Common myeloid progenitor, CD34-positive (primary cell): ENCODE measurements around the gene VEGFB.

Experiments used
- CTCF ChIA-PET: fragments of 350-600 bp; sonication (Branson Sonifier 250); formaldehyde crosslinking; loops from one replicate; lab custom pipeline; 2021; ENCODE audit warnings: antibody characterized with exemption; lab: Charles Lee
- POLR2A ChIA-PET: fragments of 350-600 bp; sonication (Branson Sonifier 250); formaldehyde crosslinking; loops from one replicate; lab custom pipeline; 2021; ENCODE audit warnings: antibody characterized with exemption; lab: Charles Lee
- DNase-seq, 3 donors: peaks; one replicate each; pipeline versions ENCODE4 v3.0.0 to v3.0.0-alpha.2; 2013
- H3K27ac ChIP-seq, 2 experiments: 1 replicate in 1 of 2; 2 replicates in 1 of 2; pipeline ENCODE4 v1.7.0; 2013; ENCODE audit warnings: inconsistent platforms in 2 of 2, low read length in 2 of 2, mild to moderate bottlenecking in 2 of 2, low read depth in 1 of 2, moderate library complexity in 1 of 2; ENCODE audit not compliant: severe bottlenecking in 2 of 2, insufficient read depth in 1 of 2, poor library complexity in 1 of 2
- H3K27me3 ChIP-seq, 5 experiments: replicated peaks in 2 of 5; 1 replicate in 3 of 5; 2 replicates in 2 of 5; pipeline versions ENCODE4 v1.6.1 to v1.7.0; 2013; ENCODE audit warnings: low read length in 4 of 5, mild to moderate bottlenecking in 2 of 5, moderate library complexity in 2 of 5, inconsistent platforms in 1 of 5; ENCODE audit not compliant: insufficient read depth in 5 of 5, control insufficient read depth in 4 of 5
- H3K36me3 ChIP-seq, 4 experiments: 1 replicate in 2 of 4; 2 replicates in 2 of 4; pipeline versions ENCODE4 v1.6.1 to v1.7.0; 2013; ENCODE audit warnings: low read length in 3 of 4, control low read depth in 1 of 4, mild to moderate bottlenecking in 1 of 4; ENCODE audit not compliant: control insufficient read depth in 4 of 4, insufficient read depth in 4 of 4
- H3K4me1 ChIP-seq, 4 experiments: 1 replicate in 3 of 4; 2 replicates in 1 of 4; pipeline versions ENCODE4 v1.6.1 to v1.7.1; 2013; ENCODE audit warnings: low read length in 3 of 4, mild to moderate bottlenecking in 3 of 4, control low read depth in 1 of 4, inconsistent platforms in 1 of 4, moderate library complexity in 1 of 4; ENCODE audit not compliant: control insufficient read depth in 4 of 4, insufficient read depth in 4 of 4; ENCODE audit errors: control extremely low read depth in 1 of 4
- H3K4me3 ChIP-seq, 7 experiments: 1 replicate in 4 of 7; 2 replicates in 3 of 7; pipeline versions ENCODE4 v1.5.1 to v1.7.0; 2013; ENCODE audit warnings: mild to moderate bottlenecking in 7 of 7, low read length in 6 of 7, moderate library complexity in 6 of 7, inconsistent platforms in 2 of 7, low read depth in 2 of 7, control low read depth in 1 of 7; ENCODE audit not compliant: insufficient read depth in 4 of 7, control insufficient read depth in 1 of 7; ENCODE audit errors: extremely low read depth in 1 of 7
- H3K9me3 ChIP-seq, 5 experiments: 1 replicate in 4 of 5; 2 replicates in 1 of 5; pipeline versions ENCODE4 v1.6.1 to v1.7.1; 2013; ENCODE audit warnings: low read length in 4 of 5, mild to moderate bottlenecking in 2 of 5, inconsistent platforms in 1 of 5, low read depth in 1 of 5, moderate library complexity in 1 of 5; ENCODE audit not compliant: control insufficient read depth in 4 of 5, insufficient read depth in 2 of 5; ENCODE audit errors: control extremely low read depth in 1 of 5
- WGBS: methylation state at CpG from one replicate; pipeline ENCODE4 v1.1.5; 2013; ENCODE audit not compliant: insufficient coverage; 5-methylcytosine and 5-hydroxymethylcytosine counted together

VEGFB gene

DNA sequence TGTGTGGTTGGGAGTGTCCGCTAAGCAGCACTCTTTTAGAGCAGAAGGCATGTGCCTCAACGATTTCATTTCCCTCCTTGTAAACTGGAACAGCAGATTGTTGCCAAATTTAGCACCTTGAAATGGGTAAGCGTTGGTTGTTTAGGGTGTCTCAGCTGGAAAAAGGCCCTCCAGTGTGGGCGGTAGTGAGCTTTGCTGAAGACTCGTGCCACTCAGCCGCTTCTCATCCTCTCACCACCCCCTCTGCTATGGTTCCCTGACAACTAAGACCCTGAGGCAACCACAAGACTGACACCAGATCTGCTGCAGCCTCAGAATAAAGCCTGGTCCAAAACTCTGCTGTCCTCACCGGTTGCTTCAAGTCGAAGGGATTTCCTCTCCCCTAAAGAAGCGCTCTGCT is 37.8 kb upstream of the VEGFB start:
- Histone ChIP-seq H3K36me3 (peaks cover 31 to 79% (median 65%) of the 10 kb centered on the region in 4 experiments), H3K27me3 (no peaks in the 10 kb centered on the region), H3K4me1 (peaks cover 0 to 5% (median 0%) of the 10 kb centered on the region in 4 experiments), H3K27ac (no peak overlapping the region), H3K9me3 (no peaks in the 10 kb centered on the region), H3K4me3 (no peak overlapping the region)
- WGBS: 100% methylated on average over 2 of the region's 9 CpGs
- ChIA-PET POLR2A (interaction anchor here (1.7 kb wide), 1 partner anchor 11 kb away, joined by 6 read pairs; the partner anchor contains the start of gene STIP1), CTCF (interaction anchor here (0.6 to 4.1 kb wide), 7 partner anchors 9 to 1324 kb away, joined by 3 to 27 read pairs (median 4); partner anchors contain the start of genes FERMT3 and PLCB3)
- no peak for DNase-seq

- H3K36me3 ChIP-seq: peaks cover 31 to 84% (median 70%) of the 10 kb centered on the region in 4 experiments
- H3K4me3 ChIP-seq: no peak overlapping the region
- no peaks in the 10 kb centered on the region for H3K27me3 ChIP-seq
- ChIA-PET CTCF (interaction anchor here (0.8 to 2.1 kb wide), 2 partner anchors 17 to 34 kb away, joined by 3 to 7 read pairs; no protein-coding TSS in a partner anchor), POLR2A (no interaction called here)
- no peak overlapping the region for H3K27ac ChIP-seq
- no peaks in the 10 kb centered on the region for H3K9me3 ChIP-seq
- peaks cover 0 to 5% (median 0%) of the 10 kb centered on the region in 4 experiments for H3K4me1 ChIP-seq
- WGBS: no CpG with 5 or more reads among the region's 2 CpGs
- DNase-seq: no peak
Measured at GRCh38 chr11:64198511-64198910, 35.9 kb upstream of the VEGFB start.

DNA sequence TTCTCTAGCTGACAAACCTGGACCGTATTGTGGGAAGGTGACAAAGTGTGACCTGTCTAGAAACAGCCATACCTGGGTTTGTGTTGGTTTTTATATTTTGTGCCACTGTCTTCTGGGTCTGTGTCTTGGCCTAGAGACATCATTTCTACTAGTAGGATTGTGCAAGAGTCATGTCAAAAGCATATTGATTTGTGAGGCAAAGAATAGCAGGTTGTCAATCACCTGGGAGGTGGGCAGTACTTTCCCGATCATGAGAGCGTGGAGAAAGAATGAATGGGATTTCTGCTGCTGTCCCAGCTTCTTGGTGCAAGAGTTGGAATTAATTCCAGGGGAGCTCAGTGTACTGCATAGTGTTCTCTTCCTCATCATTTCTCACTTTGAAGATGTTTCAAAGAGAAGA is 32.8 kb upstream of the VEGFB start:
- Histone ChIP-seq H3K36me3 (peaks cover 18 to 62% (median 50%) of the 10 kb centered on the region in 4 experiments), H3K27ac (no peak overlapping the region), H3K27me3 (no peaks in the 10 kb centered on the region), H3K4me3 (no peak overlapping the region), H3K9me3 (no peaks in the 10 kb centered on the region), H3K4me1 (peaks cover 5 to 34% (median 26%) of the 10 kb centered on the region in 4 experiments)
- no peak for DNase-seq
- ChIA-PET CTCF (interaction anchor here (1.0 to 15.6 kb wide), 6 partner anchors 13 to 130 kb away, joined by 3 to 321 read pairs (median 106); partner anchors contain the start of genes CATSPERZ, ESRRA, FKBP2 and NUDT22), POLR2A (no interaction called here)
- WGBS: 97% methylated on average over 3 of the region's 3 CpGs

DNA sequence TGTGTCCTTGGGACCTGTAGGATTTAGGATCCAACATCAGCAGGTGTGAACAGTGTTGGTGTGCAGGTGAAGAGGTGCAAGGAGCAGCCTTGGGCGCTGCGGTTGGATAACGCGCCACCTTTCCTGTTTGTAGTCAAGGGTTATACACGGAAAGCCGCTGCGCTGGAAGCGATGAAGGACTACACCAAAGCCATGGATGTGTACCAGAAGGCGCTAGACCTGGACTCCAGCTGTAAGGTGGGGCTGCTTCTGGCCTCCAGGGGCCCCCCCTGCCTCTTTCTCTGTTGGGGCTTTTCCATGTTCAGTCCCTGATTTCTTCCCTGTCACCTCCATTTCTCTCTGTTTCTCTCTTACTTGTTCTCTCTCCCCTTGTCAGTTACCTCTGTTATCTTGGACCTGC is 31.4 kb upstream of the VEGFB start:
- H3K4me1 ChIP-seq: peaks cover 5 to 46% (median 40%) of the 10 kb centered on the region in 4 experiments
- H3K36me3 ChIP-seq: peaks cover 11 to 49% (median 37%) of the 10 kb centered on the region in 4 experiments
- WGBS: 99% methylated on average over 9 of the region's 9 CpGs
- no peaks in the 10 kb centered on the region for H3K9me3 ChIP-seq
- H3K27ac ChIP-seq: no peak overlapping the region
- H3K27me3 ChIP-seq: no peaks in the 10 kb centered on the region
- no peak overlapping the region for H3K4me3 ChIP-seq
- DNase-seq: no peak
- CTCF ChIA-PET: interaction anchor here (2.1 to 15.6 kb wide), 7 partner anchors 15 to 100 kb away, joined by 4 to 321 read pairs (median 88); partner anchors contain the start of genes CATSPERZ, DNAJC4, ESRRA and FKBP2
- POLR2A ChIA-PET: interaction anchor here (0.5 to 5.9 kb wide), 2 partner anchors 10 to 14 kb away, joined by 3 to 49 read pairs; no protein-coding TSS in a partner anchor

GRCh38 chr11:64203421-64204079 is 30.8 kb upstream of the VEGFB start:
- CTCF ChIA-PET: interaction anchor here (0.6 to 15.6 kb wide), 14 partner anchors 15 to 99 kb away, joined by 3 to 321 read pairs (median 18); partner anchors contain the start of genes CATSPERZ, DNAJC4, ESRRA and FKBP2
- Histone ChIP-seq H3K4me3 (no peak overlapping the region), H3K9me3 (no peaks in the 10 kb centered on the region), H3K27me3 (no peaks in the 10 kb centered on the region), H3K4me1 (peaks cover 5 to 46% (median 46%) of the 10 kb centered on the region in 4 experiments), H3K36me3 (peaks cover 8 to 49% (median 36%) of the 10 kb centered on the region in 4 experiments), H3K27ac (no peak overlapping the region)
- DNase-seq: no peak
- POLR2A ChIA-PET: interaction anchor here (0.5 to 5.9 kb wide), 4 partner anchors 9 to 101 kb away, joined by 3 to 74 read pairs (median 28); partner anchors contain the start of genes FKBP2 and PPP1R14B
- WGBS: 97% methylated on average over 15 of the region's 27 CpGs

GRCh38 chr11:64204080-64204440 is 30.3 kb upstream of the VEGFB start:
- CTCF ChIA-PET: interaction anchor here (0.6 to 15.6 kb wide), 19 partner anchors 8 to 151 kb away, joined by 3 to 321 read pairs (median 10); partner anchors contain the start of genes CATSPERZ, DNAJC4, ESRRA and FKBP2
- H3K36me3 ChIP-seq: peaks cover 8 to 54% (median 38%) of the 10 kb centered on the region in 4 experiments
- DNase-seq: no peak
- H3K9me3 ChIP-seq: no peaks in the 10 kb centered on the region
- H3K27ac ChIP-seq: no peak overlapping the region
- WGBS: 98% methylated on average over 8 of the region's 16 CpGs
- no peak overlapping the region for H3K4me3 ChIP-seq
- peaks cover 5 to 51% (median 51%) of the 10 kb centered on the region in 4 experiments for H3K4me1 ChIP-seq
- no peaks in the 10 kb centered on the region for H3K27me3 ChIP-seq
- POLR2A ChIA-PET: interaction anchor here (1.0 to 5.9 kb wide), 5 partner anchors 13 to 100 kb away, joined by 3 to 74 read pairs (median 28); partner anchors contain the start of genes FKBP2 and PPP1R14B
